OCI-LY7 (cell line): ENCODE data around the gene ZNF570. TPM values are rescaled to one million over a fixed set of nuclear protein-coding genes. Genes with fewer than 3 reads are reported as not detected.
A peak's percentile ranks its signal among the peaks of the same experiment; 100 is the strongest.

Source experiments
- Bru-seq: library from RNA; stranded (reverse); fragments of 400-500 nt; gene quantifications from one replicate; lab custom pipeline; 2021; lab: Mats Ljungman, UMichigan
- BruChase-seq, 2 experiments: library from RNA; stranded (reverse); fragments of 400-500 nt; gene quantifications; one replicate each; lab custom pipeline; 2021; lab: Mats Ljungman, UMichigan
- BruUV-seq: library from RNA; stranded (reverse); fragments of 400-500 nt; replicated peaks from 2 replicates; lab custom pipeline; 2021; lab: Mats Ljungman, UMichigan
- CTCF ChIA-PET: fragments of 300-600 bp; sonication (Branson Sonifier 250); formaldehyde crosslinking; loops from one replicate; lab custom pipeline; 2022; ENCODE audit warnings: antibody characterized with exemption; ENCODE audit not compliant: unreplicated experiment; lab: Charles Lee
- POLR2A ChIA-PET: fragments of 300-600 bp; sonication (Branson Sonifier 250); formaldehyde crosslinking; loops from one replicate; lab custom pipeline; 2022; ENCODE audit warnings: antibody characterized with exemption; lab: Charles Lee
- DNase-seq: peaks from one replicate; pipeline ENCODE4 v3.0.0-alpha.2; 2015; ENCODE audit warnings: low spot score
- H2AFZ ChIP-seq: fragments of 200-600 bp; sonication (generic), shearing (Covaris generic); 2 replicates; pipeline ENCODE4 v1.6.1; 2014; ENCODE audit warnings: mild to moderate bottlenecking, antibody characterized with exemption, low read length, moderate library complexity
- H3K27ac ChIP-seq: fragments of 200-600 bp; sonication (generic); 2 replicates; pipeline ENCODE4 v1.5.1; 2014; ENCODE audit warnings: mixed run types, low read depth, mild to moderate bottlenecking, moderate library complexity, low read length, inconsistent platforms; ENCODE audit not compliant: poor library complexity, severe bottlenecking
- H3K36me3 ChIP-seq: fragments of 200-600 bp; sonication (generic); 2 replicates; pipeline ENCODE4 v1.6.1; 2014; ENCODE audit warnings: mild to moderate bottlenecking, antibody characterized with exemption, low read length, moderate library complexity, mixed read lengths; ENCODE audit not compliant: insufficient read depth
- H3K4me1 ChIP-seq: fragments of 200-600 bp; sonication (generic); 2 replicates; pipeline ENCODE4 v1.5.1; 2014; ENCODE audit warnings: mild to moderate bottlenecking, low read length; ENCODE audit not compliant: insufficient read depth, poor library complexity, severe bottlenecking
- H3K4me2 ChIP-seq: fragments of 200-600 bp; sonication (generic); 2 replicates; pipeline ENCODE4 v1.6.1; 2014; ENCODE audit warnings: mild to moderate bottlenecking, low read length
- H3K4me3 ChIP-seq: fragments of 200-600 bp; sonication (generic); 2 replicates; pipeline ENCODE4 v1.5.1; 2014; ENCODE audit warnings: mild to moderate bottlenecking, low read depth, low read length; ENCODE audit not compliant: poor library complexity, severe bottlenecking
- H3K79me2 ChIP-seq: fragments of 200-600 bp; sonication (generic); 2 replicates; pipeline ENCODE4 v1.6.1; 2016; ENCODE audit warnings: low read depth, mild to moderate bottlenecking, low read length, moderate library complexity, mixed read lengths; ENCODE audit not compliant: insufficient read depth
- H3K9me2 ChIP-seq: fragments of 200-600 bp; sonication (generic); 2 replicates; pipeline ENCODE4 v1.6.1; 2016; ENCODE audit warnings: mild to moderate bottlenecking, low read length, mixed read lengths; ENCODE audit not compliant: insufficient read depth
- H3K9me3 ChIP-seq: fragments of 200-600 bp; sonication (generic); 2 replicates; pipeline ENCODE4 v1.6.1; 2014; ENCODE audit warnings: mild to moderate bottlenecking, mixed run types, low read length, mixed read lengths
- H4K20me1 ChIP-seq: fragments of 200-600 bp; sonication (generic); 2 replicates; pipeline ENCODE4 v1.6.1; 2014; ENCODE audit warnings: mild to moderate bottlenecking, antibody characterized with exemption, low read length, moderate library complexity, mixed read lengths; ENCODE audit not compliant: insufficient read depth
- EZH2phosphoT487 ChIP-seq: fragments of 200-600 bp; sonication (generic); IDR thresholded peaks from 2 replicates; pipeline ENCODE4 v1.6.1; 2018; ENCODE audit warnings: low read depth, borderline replicate concordance, mild to moderate bottlenecking, mixed run types, antibody characterized with exemption, low read length, moderate library complexity, mixed read lengths
- intact Hi-C: fragments of 100-400 bp; cut with micrococcal nuclease; formaldehyde crosslinking; loops from one replicate; pipeline ENCODE4 v1.10.0; 2022; ENCODE audit not compliant: unreplicated experiment
- long read RNA-seq: library from polyadenylated mRNA; stranded (forward); transcript quantifications from one replicate; pipeline ENCODE4 v2.0.0, GENCODE V29; 2022
- total RNA-seq, 2 experiments: library from RNA; depleted of rRNA in 1 of 2; stranded (reverse); fragments of >200 nt in 1 of 2; shearing (Covaris generic) in 1 of 2; gene quantifications; 2 replicates each; pipeline ENCODE4 v1.2.3, GENCODE V29; 2014 to 2022
- TF ChIP-seq, protein P1 (sequence below): fragments of 200-600 bp; sonication (generic); conservative IDR thresholded peaks from 2 replicates; pipeline ENCODE4 v1.5.1; 2014; ENCODE audit warnings: mild to moderate bottlenecking, antibody characterized with exemption, low read length, moderate library complexity, mixed read lengths

ZNF570 gene
- total RNA-seq (2014; rRNA removed; shearing (Covaris generic)): 3.7 and 6.7 TPM in 2 replicates
- total RNA-seq (2022): 5.1 and 7.3 TPM in 2 replicates
- Bru-seq, nascent RNA: percentile 52 among the genes with signal in this experiment
- percentile 53 among the genes with signal in this experiment for BruChase-seq, experiment 1, labeled RNA remaining after a 6-hour chase
- percentile 58 among the genes with signal in this experiment for BruChase-seq, experiment 2, labeled RNA remaining after a 2-hour chase
- long read RNA-seq, partial matches to known transcripts: 0 of 1 reads
- long read RNA-seq, other reads (novel, unspliced or antisense): 0 of 1 reads

DNA sequence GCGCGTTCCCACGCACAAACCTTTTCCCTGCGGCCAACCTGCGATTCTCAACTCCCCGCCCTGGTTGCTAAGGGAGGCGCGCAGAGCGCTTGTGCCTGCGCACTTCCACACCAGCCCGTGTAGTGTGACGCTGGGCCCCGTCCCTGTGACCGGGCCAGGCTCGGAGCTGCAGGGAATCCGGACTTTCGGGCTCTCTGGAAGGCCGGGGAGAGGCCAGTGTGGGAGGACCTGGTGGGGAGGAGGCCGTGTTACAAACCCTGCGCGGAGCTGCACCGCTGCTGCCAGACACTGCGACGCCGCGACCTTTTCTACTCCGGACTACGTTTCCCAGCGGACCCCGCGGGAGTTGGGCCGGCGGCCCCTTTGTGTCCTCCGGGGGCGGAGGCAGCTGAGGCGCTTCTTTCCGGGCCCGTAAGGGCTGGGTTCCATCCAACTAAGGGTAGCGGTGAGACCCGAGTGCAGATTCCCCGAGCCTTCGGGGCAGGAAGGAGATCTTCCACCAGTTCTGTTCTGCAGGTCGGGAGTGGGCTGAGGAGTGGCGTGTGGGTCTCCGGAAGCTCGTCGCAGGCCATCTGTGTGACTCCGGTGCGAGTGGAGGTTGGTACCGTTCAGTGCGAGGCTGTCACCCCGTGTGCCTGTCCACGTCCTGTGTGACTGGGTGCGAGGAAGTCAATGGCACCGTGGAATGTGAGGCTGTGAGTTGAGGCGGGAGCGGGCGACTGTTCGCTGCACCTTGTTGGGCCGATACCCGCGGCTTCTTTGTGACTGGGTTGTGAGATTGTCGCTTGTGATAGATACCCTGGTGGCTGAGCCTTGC lies at the start of gene ZNF570:
TSS of gene ZNF570 (plus strand) at position 396 of the 817 bp plus-strand sequence. CDS start 999 bp downstream, outside the sequence.
- H3K4me1 ChIP-seq: peaks cover 16% of the 10 kb centered on the region
- CTCF ChIA-PET: no interaction called here
- H3K27ac ChIP-seq: no peak within 1 kb of the TSS
- no peaks in the 10 kb centered on the region for H4K20me1 ChIP-seq
- H3K4me3 ChIP-seq: peak within 1 kb of the TSS; percentile 78
- DNase-seq: peak; percentile 84
- peak within 1 kb of the TSS; percentile 73 for H3K4me2 ChIP-seq
- TF ChIP-seq, protein P1, sequence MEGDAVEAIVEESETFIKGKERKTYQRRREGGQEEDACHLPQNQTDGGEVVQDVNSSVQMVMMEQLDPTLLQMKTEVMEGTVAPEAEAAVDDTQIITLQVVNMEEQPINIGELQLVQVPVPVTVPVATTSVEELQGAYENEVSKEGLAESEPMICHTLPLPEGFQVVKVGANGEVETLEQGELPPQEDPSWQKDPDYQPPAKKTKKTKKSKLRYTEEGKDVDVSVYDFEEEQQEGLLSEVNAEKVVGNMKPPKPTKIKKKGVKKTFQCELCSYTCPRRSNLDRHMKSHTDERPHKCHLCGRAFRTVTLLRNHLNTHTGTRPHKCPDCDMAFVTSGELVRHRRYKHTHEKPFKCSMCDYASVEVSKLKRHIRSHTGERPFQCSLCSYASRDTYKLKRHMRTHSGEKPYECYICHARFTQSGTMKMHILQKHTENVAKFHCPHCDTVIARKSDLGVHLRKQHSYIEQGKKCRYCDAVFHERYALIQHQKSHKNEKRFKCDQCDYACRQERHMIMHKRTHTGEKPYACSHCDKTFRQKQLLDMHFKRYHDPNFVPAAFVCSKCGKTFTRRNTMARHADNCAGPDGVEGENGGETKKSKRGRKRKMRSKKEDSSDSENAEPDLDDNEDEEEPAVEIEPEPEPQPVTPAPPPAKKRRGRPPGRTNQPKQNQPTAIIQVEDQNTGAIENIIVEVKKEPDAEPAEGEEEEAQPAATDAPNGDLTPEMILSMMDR: no peak
- no peak for TF ChIP-seq EZH2phosphoT487
- H3K9me3 ChIP-seq: peaks cover 28% of the 10 kb centered on the region
- peak within 1 kb of the TSS; percentile 97 for H2AFZ ChIP-seq
- POLR2A ChIA-PET: interaction anchor here (0.5 to 0.7 kb wide), 2 partner anchors 98 to 198 kb away, joined by 3 read pairs; partner anchors contain the start of gene ZNF527
- intact Hi-C loops: loop anchor here (5.0 to 10.0 kb wide), 6 partner anchors 123 to 1254 kb away; partner anchors contain the start of genes ZNF146, ZNF420, ZNF529 and ZNF540
- peaks cover 20% of the 10 kb centered on the region for H3K36me3 ChIP-seq
- H3K79me2 ChIP-seq: peaks cover 12% of the 10 kb centered on the region; the same call in 1 of the 2 replicates
- H3K9me2 ChIP-seq: no peaks in the 10 kb centered on the region
- TSS peak; percentile 61 for BruUV-seq

DNA sequence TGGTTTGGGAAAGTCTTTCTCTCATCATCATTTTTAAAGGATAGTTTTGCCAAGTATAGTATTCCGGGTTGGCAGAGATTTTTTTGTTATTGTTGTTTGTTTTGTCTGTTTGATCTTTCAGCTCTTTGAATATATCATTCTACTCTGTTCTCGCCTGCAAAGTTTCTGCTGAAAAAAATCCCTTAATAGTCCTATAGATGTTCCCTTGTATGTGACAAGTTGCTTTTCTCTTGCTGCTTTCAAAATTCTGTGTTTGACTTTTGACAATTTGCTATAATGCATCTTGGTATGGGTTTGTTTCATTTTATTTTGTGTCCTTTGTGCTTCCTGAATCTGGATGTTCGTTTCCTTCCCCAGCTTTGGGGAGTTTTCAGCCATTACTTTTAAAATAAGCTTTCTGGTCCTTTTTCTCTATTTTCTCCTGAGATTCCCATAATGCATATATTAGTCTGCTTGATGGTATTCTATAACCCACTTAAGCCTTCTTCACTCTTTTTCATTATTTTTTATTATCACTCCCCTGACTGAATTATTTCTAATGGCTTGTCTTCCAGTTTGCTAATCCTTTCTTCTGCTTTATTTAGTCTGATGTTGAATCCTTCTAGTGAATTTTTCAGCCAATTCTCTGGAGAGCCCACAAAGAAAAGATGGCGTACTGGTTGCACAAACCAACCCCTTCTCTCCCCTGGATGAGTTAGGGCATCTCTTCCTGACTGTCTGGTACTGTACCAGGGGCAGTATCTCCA lies 16.5 kb upstream of the ZNF570 start:
- Histone ChIP-seq H3K4me3 (no peak overlapping the region), H3K27ac (no peak overlapping the region), H3K4me1 (no peaks in the 10 kb centered on the region), H2AFZ (no peak overlapping the region), H3K9me2 (no peaks in the 10 kb centered on the region), H3K36me3 (peaks cover 38% of the 10 kb centered on the region), H3K79me2 (no peaks in the 10 kb centered on the region), H3K4me2 (no peak overlapping the region), H3K9me3 (peaks cover 55% of the 10 kb centered on the region), H4K20me1 (no peaks in the 10 kb centered on the region)
- POLR2A ChIA-PET: no interaction called here
- intact Hi-C loops: no loop called here
- TF ChIP-seq EZH2phosphoT487: no peak
- TF ChIP-seq, protein P1: no peak
- no peak for DNase-seq
- no TSS peak for BruUV-seq
- CTCF ChIA-PET: no interaction called here
